ENCODE measurements around the gene PPP1R16B.

DNA sequence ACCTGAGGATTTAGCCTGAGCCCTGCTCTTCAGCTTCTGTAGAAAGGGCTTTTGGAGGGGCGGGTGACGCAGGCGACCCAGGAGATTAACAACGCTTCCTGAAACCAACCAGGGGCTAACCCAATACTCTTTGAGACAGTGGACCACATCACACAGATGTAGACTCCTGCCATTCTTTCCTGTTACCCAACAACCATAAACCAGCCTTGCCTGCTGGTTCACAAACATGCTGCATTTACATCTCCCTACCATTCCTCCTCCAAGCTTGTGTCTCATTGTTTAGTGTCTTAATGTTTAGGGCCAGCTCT lies 28.3 kb downstream of the PPP1R16B start:
- no peak for TF ChIP-seq POLR2A (IDR thresholded peaks at IDR 0.05)
- TF ChIP-seq, protein P1, sequence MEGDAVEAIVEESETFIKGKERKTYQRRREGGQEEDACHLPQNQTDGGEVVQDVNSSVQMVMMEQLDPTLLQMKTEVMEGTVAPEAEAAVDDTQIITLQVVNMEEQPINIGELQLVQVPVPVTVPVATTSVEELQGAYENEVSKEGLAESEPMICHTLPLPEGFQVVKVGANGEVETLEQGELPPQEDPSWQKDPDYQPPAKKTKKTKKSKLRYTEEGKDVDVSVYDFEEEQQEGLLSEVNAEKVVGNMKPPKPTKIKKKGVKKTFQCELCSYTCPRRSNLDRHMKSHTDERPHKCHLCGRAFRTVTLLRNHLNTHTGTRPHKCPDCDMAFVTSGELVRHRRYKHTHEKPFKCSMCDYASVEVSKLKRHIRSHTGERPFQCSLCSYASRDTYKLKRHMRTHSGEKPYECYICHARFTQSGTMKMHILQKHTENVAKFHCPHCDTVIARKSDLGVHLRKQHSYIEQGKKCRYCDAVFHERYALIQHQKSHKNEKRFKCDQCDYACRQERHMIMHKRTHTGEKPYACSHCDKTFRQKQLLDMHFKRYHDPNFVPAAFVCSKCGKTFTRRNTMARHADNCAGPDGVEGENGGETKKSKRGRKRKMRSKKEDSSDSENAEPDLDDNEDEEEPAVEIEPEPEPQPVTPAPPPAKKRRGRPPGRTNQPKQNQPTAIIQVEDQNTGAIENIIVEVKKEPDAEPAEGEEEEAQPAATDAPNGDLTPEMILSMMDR (IDR thresholded peaks at IDR 0.05) = no peak

Measured in right lobe of liver (tissue), 4 donors.